Retinal pigment epithelial cell (primary cell): Measurements from ENCODE around the gene OR1Q1.

ENCODE experiments used
- DNase-seq: peaks from one replicate; pipeline ENCODE4 v3.0.0-alpha.2; 2010; ENCODE audit warnings: low read depth
- H3K4me3 ChIP-seq: 2 replicates; pipeline ENCODE4 v1.5.1; 2011; ENCODE audit warnings: mild to moderate bottlenecking, low read length, control low read depth, moderate library complexity
- TF ChIP-seq, protein P1 (sequence below): conservative IDR thresholded peaks from 2 replicates; pipeline ENCODE4 v1.5.1; 2011; ENCODE audit warnings: low read depth, low read length, control low read depth, inconsistent platforms

OR1Q1 gene

DNA sequence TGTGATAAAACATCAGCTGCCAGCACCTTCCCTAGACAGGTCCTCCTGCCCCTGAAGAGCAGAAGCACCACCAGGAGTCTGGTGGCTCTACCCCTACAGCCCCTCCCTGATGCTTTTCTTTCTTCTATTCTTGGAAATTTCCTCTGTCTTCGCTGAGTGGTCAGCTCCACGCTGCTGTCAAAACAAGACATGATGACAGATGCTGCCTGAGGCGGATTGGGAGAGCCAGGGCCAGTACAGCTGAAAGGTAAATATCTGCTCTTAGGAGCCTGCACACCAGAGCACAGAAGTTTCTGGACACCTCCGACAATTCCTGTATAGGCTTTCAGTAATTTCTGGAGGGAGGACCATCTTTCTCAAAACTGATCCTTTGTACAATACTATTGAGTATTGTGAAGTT lies 4.7 kb upstream of the OR1Q1 start:
- TF ChIP-seq, protein P1, sequence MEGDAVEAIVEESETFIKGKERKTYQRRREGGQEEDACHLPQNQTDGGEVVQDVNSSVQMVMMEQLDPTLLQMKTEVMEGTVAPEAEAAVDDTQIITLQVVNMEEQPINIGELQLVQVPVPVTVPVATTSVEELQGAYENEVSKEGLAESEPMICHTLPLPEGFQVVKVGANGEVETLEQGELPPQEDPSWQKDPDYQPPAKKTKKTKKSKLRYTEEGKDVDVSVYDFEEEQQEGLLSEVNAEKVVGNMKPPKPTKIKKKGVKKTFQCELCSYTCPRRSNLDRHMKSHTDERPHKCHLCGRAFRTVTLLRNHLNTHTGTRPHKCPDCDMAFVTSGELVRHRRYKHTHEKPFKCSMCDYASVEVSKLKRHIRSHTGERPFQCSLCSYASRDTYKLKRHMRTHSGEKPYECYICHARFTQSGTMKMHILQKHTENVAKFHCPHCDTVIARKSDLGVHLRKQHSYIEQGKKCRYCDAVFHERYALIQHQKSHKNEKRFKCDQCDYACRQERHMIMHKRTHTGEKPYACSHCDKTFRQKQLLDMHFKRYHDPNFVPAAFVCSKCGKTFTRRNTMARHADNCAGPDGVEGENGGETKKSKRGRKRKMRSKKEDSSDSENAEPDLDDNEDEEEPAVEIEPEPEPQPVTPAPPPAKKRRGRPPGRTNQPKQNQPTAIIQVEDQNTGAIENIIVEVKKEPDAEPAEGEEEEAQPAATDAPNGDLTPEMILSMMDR: no peak
- H3K4me3 ChIP-seq: no peak overlapping the region
- DNase-seq: no peak

DNA sequence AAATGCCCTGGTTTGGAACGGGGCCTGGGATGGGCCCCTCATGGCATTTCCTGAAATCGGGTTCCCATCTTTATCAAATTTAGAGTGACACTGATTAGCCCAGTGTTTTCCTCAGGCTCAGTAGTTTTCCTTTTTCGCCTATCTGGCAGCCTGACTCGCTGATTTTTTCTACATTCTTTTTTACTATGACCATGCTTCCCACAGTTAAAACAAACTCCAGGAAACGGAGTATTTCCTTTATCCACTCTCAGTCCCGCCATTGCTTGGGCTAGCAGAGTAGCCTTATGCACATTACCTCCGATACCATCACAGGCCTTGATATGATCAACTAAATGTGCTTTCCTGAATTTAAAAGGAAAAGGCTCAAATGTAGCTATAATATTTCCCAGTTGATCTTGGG lies 5.5 kb downstream of the OR1Q1 start:
- no peak for DNase-seq
- TF ChIP-seq, protein P1: no peak
- H3K4me3 ChIP-seq: no peak overlapping the region

DNA sequence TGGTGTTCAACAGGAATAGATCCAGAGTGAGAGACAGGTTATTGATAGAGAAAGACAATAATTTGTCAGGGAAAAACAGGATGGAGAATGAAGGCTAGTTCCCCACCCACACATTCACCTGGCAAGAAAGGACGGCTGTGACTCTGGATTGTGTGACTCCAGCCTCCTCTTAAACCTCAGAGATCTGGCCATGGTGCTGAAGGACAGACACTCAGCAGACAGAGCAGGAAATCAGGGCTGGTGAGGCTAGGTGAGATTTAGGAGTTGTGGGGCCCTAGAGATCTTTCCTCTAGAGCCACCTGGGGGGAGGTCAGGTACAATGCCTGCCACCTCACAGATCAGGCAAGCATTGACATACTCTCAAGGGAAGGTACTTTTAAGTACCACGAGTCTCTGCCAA lies 27.7 kb downstream of the OR1Q1 start:
- TF ChIP-seq, protein P1: no peak
- H3K4me3 ChIP-seq: no peak overlapping the region
- no peak for DNase-seq

DNA sequence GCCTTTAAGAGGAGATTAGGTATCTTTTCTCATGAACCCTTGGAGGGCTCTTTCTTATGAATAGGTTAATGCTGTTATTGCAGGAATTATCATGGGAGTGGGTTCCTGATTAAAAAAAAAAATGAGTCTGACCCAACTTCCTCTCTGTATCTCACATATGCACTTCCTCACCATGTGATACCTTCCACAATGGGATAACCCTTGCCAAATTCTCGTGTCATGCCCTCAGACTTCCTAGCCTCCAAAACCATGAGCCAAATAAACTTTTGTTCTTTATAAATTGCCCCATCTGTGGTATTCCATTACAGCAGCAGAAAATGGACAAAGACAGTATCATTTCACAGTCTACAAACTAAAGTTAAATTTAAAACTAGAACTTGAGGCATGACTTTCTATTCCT lies 41.8 kb downstream of the OR1Q1 start:
- DNase-seq: no peak
- H3K4me3 ChIP-seq: no peak overlapping the region
- TF ChIP-seq, protein P1: no peak

DNA sequence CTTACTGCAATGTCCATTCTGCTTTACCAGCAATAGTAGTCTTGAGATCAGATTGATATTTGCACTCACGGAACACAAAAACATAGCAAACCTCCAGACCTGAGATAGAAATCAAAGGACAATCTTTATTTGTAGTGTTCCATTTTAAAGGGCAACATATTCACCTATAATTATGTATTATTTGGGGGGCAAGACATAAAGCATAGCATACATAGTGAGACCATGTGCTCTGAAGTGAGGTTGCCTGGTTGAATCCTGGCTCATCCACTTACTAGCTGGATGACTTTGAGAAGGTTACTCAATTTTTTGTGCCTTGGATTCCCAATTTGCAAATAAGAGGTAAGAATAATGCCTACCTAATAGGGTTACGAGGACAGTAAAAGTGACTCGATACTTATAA lies 43.0 kb downstream of the OR1Q1 start, which contains the start of gene OR1B1:
Gene OR1B1 (minus strand): TSS at position 101 of the 400 bp plus-strand sequence.
- no peak for DNase-seq
- H3K4me3 ChIP-seq: no peak within 1 kb of the TSS
- TF ChIP-seq, protein P1: no peak

GRCh38 chr9:122661416-122661815 lies 46.9 kb downstream of the OR1Q1 start, which contains the start of gene OR1L1:
Gene OR1L1 (plus strand): TSS chr9:122661716. CDS start chr9:122661716, 0 bp downstream.
- no peak within 1 kb of the TSS for H3K4me3 ChIP-seq
- no peak for DNase-seq
- TF ChIP-seq, protein P1: no peak
